ENCODE data around the gene MRAS. TPM values are rescaled to one million over a fixed set of nuclear protein-coding genes. Genes with fewer than 3 reads are reported as not detected.
A peak's percentile ranks its signal among the peaks of the same experiment; 100 is the strongest.

MRAS gene
- total and polyA plus RNA-seq, 2 experiments from 2014 or later, result 16.5 to 17.9 TPM

DNA sequence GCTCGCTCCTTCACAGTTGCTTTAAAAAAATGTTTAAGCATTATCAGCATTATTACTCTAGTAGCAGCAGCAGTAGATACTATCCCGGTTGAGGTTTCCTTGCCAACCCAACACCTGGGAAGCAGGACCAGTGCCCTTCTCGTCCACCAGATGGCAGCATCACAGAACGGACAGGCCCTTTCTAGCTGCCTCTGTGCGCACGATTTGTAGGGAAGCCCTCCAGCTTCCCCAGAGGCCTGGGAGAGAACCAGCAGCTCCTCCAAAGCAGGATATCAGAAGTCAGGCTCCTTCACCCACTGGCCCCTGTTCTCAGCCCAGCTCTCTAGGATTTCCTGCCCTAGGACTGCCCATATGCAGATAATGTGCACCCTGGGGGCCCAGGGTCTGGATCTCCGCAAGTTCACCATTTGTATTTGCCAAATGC lies 69.2 kb downstream of the MRAS start:
- Histone ChIP-seq H3K27ac (no peak overlapping the region), H3K9me3 (ENCODE audit: low read depth) (no peaks in the 10 kb centered on the region), H4K20me1 (ENCODE audit: insufficient read depth, poor library complexity, severe bottlenecking) (no peaks in the 10 kb centered on the region), H3K36me3 (replicated peaks; ENCODE audit: insufficient read depth, low read depth) (no peaks in the 10 kb centered on the region), H3K9me2 (replicated peaks; ENCODE audit: insufficient read depth) (no peaks in the 10 kb centered on the region), H3K4me3 (no peak overlapping the region), H3K79me2 (no peaks in the 10 kb centered on the region), H2AFZ (no peak overlapping the region), H3K27me3 (no peaks in the 10 kb centered on the region), H3K4me2 (no peak overlapping the region), H3K4me1 (ENCODE audit: insufficient read depth) (no peaks in the 10 kb centered on the region)
- 16% methylated on average over 7 of the region's 7 CpGs for WGBS (ENCODE audit: low lambda C conversion rate, missing lambda C conversion rate)
- peak; percentile 91 for DNase-seq (ENCODE audit: low spot score)
- TF ChIP-seq, protein P1, sequence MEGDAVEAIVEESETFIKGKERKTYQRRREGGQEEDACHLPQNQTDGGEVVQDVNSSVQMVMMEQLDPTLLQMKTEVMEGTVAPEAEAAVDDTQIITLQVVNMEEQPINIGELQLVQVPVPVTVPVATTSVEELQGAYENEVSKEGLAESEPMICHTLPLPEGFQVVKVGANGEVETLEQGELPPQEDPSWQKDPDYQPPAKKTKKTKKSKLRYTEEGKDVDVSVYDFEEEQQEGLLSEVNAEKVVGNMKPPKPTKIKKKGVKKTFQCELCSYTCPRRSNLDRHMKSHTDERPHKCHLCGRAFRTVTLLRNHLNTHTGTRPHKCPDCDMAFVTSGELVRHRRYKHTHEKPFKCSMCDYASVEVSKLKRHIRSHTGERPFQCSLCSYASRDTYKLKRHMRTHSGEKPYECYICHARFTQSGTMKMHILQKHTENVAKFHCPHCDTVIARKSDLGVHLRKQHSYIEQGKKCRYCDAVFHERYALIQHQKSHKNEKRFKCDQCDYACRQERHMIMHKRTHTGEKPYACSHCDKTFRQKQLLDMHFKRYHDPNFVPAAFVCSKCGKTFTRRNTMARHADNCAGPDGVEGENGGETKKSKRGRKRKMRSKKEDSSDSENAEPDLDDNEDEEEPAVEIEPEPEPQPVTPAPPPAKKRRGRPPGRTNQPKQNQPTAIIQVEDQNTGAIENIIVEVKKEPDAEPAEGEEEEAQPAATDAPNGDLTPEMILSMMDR (IDR thresholded peaks at IDR 0.05; ENCODE audit: poor library complexity), result peak; percentile 97
- TF ChIP-seq EZH2 (IDR thresholded peaks at IDR 0.05; ENCODE audit: borderline replicate concordance), result no peak

DNA sequence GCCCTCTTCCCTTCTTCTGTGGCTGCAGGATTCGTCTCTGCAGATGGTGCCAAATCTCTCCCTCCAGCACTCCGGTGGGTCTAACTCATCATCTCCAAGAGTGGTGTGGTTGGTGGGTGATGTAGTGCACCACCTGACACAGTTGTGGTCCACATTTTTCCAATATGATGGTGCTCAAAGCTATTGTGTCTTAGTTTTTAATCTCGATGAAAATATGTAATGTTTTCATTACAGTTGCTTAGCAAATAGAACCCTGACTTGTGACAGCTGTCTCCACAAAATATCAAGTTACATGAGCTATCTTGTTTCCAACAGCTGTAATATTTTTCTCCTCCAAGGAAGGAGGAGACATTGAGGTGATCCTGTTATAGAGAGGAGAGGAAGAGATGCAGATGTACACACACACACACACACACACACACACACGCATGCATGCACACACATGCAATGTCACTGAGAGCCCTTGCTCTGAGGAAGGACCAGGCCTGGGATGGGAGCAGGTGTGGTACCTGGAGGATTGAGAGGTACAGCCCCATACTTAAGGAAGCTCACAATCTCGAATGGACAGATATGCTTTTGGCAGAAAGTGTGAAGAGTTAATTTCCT lies 70.3 kb downstream of the MRAS start:
- H3K36me3 ChIP-seq (replicated peaks; ENCODE audit: insufficient read depth, low read depth), result no peaks in the 10 kb centered on the region
- H3K27me3 ChIP-seq, result no peaks in the 10 kb centered on the region
- WGBS (ENCODE audit: low lambda C conversion rate, missing lambda C conversion rate), result 79% methylated on average over 5 of the region's 5 CpGs
- DNase-seq (ENCODE audit: low spot score), result no peak
- no peaks in the 10 kb centered on the region for H4K20me1 ChIP-seq (ENCODE audit: insufficient read depth, poor library complexity, severe bottlenecking)
- no peaks in the 10 kb centered on the region for H3K9me3 ChIP-seq (ENCODE audit: low read depth)
- H3K4me1 ChIP-seq (ENCODE audit: insufficient read depth), result no peaks in the 10 kb centered on the region
- no peaks in the 10 kb centered on the region for H3K79me2 ChIP-seq
- H2AFZ ChIP-seq, result no peak overlapping the region
- TF ChIP-seq EZH2 (IDR thresholded peaks at IDR 0.05; ENCODE audit: borderline replicate concordance), result no peak
- TF ChIP-seq EZH2phosphoT487 (IDR thresholded peaks at IDR 0.05; ENCODE audit: low read depth, severe bottlenecking, unreplicated experiment), result no peak
- TF ChIP-seq, protein P1 (IDR thresholded peaks at IDR 0.05; ENCODE audit: poor library complexity), result no peak
- no peak overlapping the region for H3K4me2 ChIP-seq
- H3K27ac ChIP-seq, result no peak overlapping the region
- H3K4me3 ChIP-seq, result no peak overlapping the region
- H3K9me2 ChIP-seq (replicated peaks; ENCODE audit: insufficient read depth), result no peaks in the 10 kb centered on the region

DNA sequence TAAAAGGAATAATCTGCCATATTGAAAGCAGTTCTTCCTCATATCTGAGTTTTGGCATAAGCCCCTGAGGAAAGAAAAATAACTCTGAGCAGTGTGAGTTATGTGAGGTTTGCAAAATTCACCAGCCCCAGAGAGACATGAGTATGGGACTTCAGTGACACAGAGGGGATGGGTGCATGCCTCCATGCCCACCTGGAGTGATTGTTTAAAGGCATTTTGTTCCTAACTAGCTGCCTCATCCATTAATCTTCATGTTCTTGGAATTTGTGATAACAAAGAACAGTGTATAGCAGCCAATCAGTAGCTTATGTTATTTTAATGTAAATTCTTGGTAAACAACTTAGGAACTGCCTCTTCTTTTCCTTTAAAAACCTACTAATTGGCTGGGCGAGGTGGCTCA lies 74.9 kb downstream of the MRAS start:
- H4K20me1 ChIP-seq (ENCODE audit: insufficient read depth, poor library complexity, severe bottlenecking), result no peaks in the 10 kb centered on the region
- H3K79me2 ChIP-seq, result no peaks in the 10 kb centered on the region
- H3K27me3 ChIP-seq, result no peaks in the 10 kb centered on the region
- H3K4me1 ChIP-seq (ENCODE audit: insufficient read depth), result no peaks in the 10 kb centered on the region
- no peak for DNase-seq (ENCODE audit: low spot score)
- no peaks in the 10 kb centered on the region for H3K36me3 ChIP-seq (replicated peaks; ENCODE audit: insufficient read depth, low read depth)
- H3K9me3 ChIP-seq (ENCODE audit: low read depth), result no peaks in the 10 kb centered on the region
- no peak overlapping the region for H3K4me2 ChIP-seq
- TF ChIP-seq EZH2phosphoT487 (IDR thresholded peaks at IDR 0.05; ENCODE audit: low read depth, severe bottlenecking, unreplicated experiment) (no peak), EZH2 (IDR thresholded peaks at IDR 0.05; ENCODE audit: borderline replicate concordance) (no peak)
- TF ChIP-seq, protein P1 (IDR thresholded peaks at IDR 0.05; ENCODE audit: poor library complexity), result no peak
- no peak overlapping the region for H3K27ac ChIP-seq
- WGBS (ENCODE audit: low lambda C conversion rate, missing lambda C conversion rate), result 90% methylated on average over 1 of the region's 1 CpG
- no peak overlapping the region for H2AFZ ChIP-seq
- H3K9me2 ChIP-seq (replicated peaks; ENCODE audit: insufficient read depth), result no peaks in the 10 kb centered on the region
- no peak overlapping the region for H3K4me3 ChIP-seq
